Left lung (tissue), 10 donors: ENCODE data around the gene TICRR. TPM values are rescaled to one million over a fixed set of nuclear protein-coding genes. Genes with fewer than 3 reads are reported as not detected.

ENCODE experiments used
- ATAC-seq: fragments of 200-7000 bp; cut with Tn5 transposase; one replicate; pipeline ENCODE4 v1.9.1; 2020; ENCODE audit warnings: moderate library complexity
- DNase-seq, 4 donors: peaks; one replicate each; pipeline ENCODE4 v3.0.0-alpha.2; 2013 to 2020
- H3K27ac ChIP-seq, 2 donors: fragments of 200-600 bp; sonication (generic) in 1 of 2; one replicate each; pipeline versions ENCODE4 v1.5.0 to v1.8.0; 2020 to 2021
- H3K27me3 ChIP-seq, 2 donors: fragments of 200-600 bp; sonication (generic) in 1 of 2; one replicate each; pipeline versions ENCODE4 v1.5.0 to v1.8.0; 2020 to 2021
- H3K36me3 ChIP-seq, 2 donors: fragments of 200-600 bp; sonication (generic) in 1 of 2; one replicate each; pipeline versions ENCODE4 v1.5.0 to v1.8.0; 2020 to 2021
- H3K4me1 ChIP-seq, 2 donors: fragments of 200-600 bp; one replicate each; pipeline ENCODE4 v1.8.0; 2021
- H3K4me3 ChIP-seq, 2 donors: fragments of 200-600 bp; sonication (generic) in 1 of 2; one replicate each; pipeline versions ENCODE4 v1.5.0 to v1.8.0; 2020 to 2021; ENCODE audit warnings: mild to moderate bottlenecking in 1 of 2
- H3K9me3 ChIP-seq, 2 donors: fragments of 200-600 bp; sonication (generic) in 1 of 2; one replicate each; pipeline versions ENCODE4 v1.5.0 to v1.8.0; 2020 to 2021
- intact Hi-C, 2 donors: fragments of 100-400 bp; cut with DNase I; formaldehyde crosslinking; loops; one replicate each; pipeline versions ENCODE4 v1.11.2 to v1.14.2; 2022
- polyA plus RNA-seq, 6 donors: library from polyadenylated mRNA; unstranded; fragments of 120-200 nt; gene quantifications; one replicate each; pipeline ENCODE4 v1.2.1, GENCODE V29; 2013; ENCODE audit not compliant: insufficient read length in 6 of 6
- total RNA-seq, 2 donors: library from RNA; stranded (reverse); fragmentation: NEBNext Ultra II Directional; extraction: Animal tissue kit (Norgen Biotek cat#: 25700); gene quantifications; one replicate each; pipeline ENCODE4 v1.2.1, GENCODE V29; 2021
- TF ChIP-seq, protein P1 (sequence below), 2 donors: fragments of 200-600 bp; sonication (generic) in 1 of 2; IDR thresholded peaks; one replicate each; pipeline versions ENCODE4 v1.5.0 to v1.8.0; 2021; ENCODE audit warnings: antibody characterized with exemption in 2 of 2
- donor health status: DM: no; HTN: yes; CAD: no.
- donor health status: DM: no; HTN: no; CAD: no.

TICRR gene
- total and polyA plus RNA-seq, 8 donors: 1.7 to 17.7 (median 10.2) TPM

DNA sequence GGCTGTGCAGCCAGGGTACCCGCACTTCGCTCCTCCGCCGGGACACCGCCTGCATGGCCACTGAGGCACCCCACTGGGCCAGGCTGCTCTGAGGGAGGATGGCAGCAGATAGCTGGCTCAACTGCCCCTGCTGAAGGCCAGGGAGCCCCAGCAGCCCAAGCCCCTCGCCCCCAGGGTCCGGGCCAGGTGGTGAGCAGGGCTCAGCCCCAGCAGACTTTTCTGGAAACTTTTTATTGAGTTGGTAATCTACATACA, 92.4 kb downstream of the TICRR start:
- peaks cover 0 to 20% of the 10 kb centered on the region in 2 donors for H3K27me3 ChIP-seq
- no peaks in the 10 kb centered on the region for H3K36me3 ChIP-seq
- no peak for ATAC-seq
- intact Hi-C loops: no loop called here
- no peak for DNase-seq
- H3K4me3 ChIP-seq: no peak overlapping the region
- no peaks in the 10 kb centered on the region for H3K9me3 ChIP-seq
- TF ChIP-seq, protein P1, sequence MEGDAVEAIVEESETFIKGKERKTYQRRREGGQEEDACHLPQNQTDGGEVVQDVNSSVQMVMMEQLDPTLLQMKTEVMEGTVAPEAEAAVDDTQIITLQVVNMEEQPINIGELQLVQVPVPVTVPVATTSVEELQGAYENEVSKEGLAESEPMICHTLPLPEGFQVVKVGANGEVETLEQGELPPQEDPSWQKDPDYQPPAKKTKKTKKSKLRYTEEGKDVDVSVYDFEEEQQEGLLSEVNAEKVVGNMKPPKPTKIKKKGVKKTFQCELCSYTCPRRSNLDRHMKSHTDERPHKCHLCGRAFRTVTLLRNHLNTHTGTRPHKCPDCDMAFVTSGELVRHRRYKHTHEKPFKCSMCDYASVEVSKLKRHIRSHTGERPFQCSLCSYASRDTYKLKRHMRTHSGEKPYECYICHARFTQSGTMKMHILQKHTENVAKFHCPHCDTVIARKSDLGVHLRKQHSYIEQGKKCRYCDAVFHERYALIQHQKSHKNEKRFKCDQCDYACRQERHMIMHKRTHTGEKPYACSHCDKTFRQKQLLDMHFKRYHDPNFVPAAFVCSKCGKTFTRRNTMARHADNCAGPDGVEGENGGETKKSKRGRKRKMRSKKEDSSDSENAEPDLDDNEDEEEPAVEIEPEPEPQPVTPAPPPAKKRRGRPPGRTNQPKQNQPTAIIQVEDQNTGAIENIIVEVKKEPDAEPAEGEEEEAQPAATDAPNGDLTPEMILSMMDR (IDR thresholded peaks at IDR 0.05): no peak
- peaks cover 2 to 9% of the 10 kb centered on the region in 2 donors for H3K4me1 ChIP-seq
- no peak overlapping the region for H3K27ac ChIP-seq

DNA sequence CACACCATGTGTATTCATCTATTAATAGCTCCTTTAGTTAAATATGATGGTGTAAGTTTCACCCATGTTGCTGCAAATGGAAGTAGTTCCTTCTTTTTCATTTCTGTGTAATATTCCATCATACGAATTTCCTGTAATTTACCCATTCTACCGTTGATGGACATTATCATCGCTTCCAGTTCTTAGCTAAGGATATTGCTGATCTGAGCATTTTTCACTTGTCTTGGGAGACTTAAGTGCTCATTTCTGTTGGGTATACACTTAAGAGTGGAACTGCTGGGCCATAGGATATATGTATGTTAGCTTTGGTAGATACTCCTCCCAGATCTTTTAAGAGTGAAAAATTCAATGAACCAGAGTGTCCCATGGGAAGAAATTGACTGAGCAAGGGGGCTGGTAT, 92.9 kb downstream of the TICRR start:
- Histone ChIP-seq H3K4me3 (no peak overlapping the region), H3K27me3 (peaks cover 0 to 20% of the 10 kb centered on the region in 2 donors), H3K4me1 (peaks cover 0 to 9% of the 10 kb centered on the region in 2 donors), H3K9me3 (no peaks in the 10 kb centered on the region), H3K36me3 (no peaks in the 10 kb centered on the region), H3K27ac (no peak overlapping the region)
- ATAC-seq (no peak), DNase-seq (no peak)
- TF ChIP-seq, protein P1 (IDR thresholded peaks at IDR 0.05): no peak
- intact Hi-C loops: no loop called here

DNA sequence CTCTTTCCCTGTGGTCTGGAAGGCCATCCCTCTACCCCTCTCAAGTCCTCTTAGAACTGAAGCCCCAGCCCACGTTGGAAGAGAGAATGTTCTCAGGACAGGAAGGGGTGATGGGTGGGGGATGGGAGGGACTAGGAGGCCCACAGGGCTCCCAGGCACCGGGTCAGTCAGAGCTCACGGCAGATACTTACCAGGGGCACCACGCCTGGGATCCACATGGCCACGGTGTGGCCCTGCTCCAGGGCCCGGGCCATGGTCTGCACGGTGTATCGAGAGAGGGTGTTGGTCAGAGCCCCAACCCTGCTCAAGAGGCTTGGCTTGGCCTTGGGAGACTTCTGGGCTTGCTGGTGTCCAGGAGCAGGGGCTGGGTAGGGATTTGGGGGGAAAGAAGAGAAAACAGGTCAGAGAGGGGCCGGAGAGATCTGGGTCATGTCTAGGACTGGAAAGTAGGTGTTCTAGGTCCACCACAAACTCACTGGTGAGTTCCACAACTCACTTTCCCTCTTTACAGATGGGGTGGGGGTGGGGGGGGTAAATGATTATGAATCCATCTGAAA, 94.1 kb downstream of the TICRR start:
- DNase-seq (no peak), ATAC-seq (no peak)
- Histone ChIP-seq H3K36me3 (no peaks in the 10 kb centered on the region), H3K27ac (no peak overlapping the region), H3K27me3 (peaks cover 0 to 17% of the 10 kb centered on the region in 2 donors), H3K4me1 (peaks cover 0 to 9% of the 10 kb centered on the region in 2 donors), H3K9me3 (no peaks in the 10 kb centered on the region), H3K4me3 (no peak overlapping the region)
- TF ChIP-seq, protein P1 (IDR thresholded peaks at IDR 0.05): no peak
- intact Hi-C loops: no loop called here

DNA sequence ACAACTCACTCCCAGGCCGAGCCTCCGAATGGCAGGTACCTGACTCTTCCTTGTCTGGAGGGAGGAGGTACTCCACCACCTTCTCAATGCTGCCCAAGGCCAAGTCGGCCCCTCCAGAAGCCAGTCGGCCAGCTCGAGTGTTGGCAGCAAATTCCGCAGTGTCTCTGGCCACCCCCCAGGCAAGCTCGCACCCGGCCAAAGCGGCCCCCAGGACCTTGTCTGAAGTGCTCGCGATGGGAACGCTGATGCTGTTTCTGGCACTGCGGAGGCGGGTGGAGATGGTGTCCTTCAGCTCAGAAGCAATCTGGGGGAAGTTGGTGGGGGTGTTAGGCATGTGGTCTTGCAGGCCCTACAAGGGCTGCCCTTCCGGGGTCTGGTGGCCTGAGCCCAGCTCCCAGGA, 94.7 kb downstream of the TICRR start:
- DNase-seq: no peak
- intact Hi-C loops: no loop called here
- H3K36me3 ChIP-seq: no peaks in the 10 kb centered on the region
- no peak for ATAC-seq
- H3K27ac ChIP-seq: no peak overlapping the region
- H3K9me3 ChIP-seq: no peaks in the 10 kb centered on the region
- TF ChIP-seq, protein P1 (IDR thresholded peaks at IDR 0.05): no peak
- peaks cover 0 to 9% of the 10 kb centered on the region in 2 donors for H3K4me1 ChIP-seq
- no peak overlapping the region for H3K4me3 ChIP-seq
- peaks cover 0 to 11% of the 10 kb centered on the region in 2 donors for H3K27me3 ChIP-seq

DNA sequence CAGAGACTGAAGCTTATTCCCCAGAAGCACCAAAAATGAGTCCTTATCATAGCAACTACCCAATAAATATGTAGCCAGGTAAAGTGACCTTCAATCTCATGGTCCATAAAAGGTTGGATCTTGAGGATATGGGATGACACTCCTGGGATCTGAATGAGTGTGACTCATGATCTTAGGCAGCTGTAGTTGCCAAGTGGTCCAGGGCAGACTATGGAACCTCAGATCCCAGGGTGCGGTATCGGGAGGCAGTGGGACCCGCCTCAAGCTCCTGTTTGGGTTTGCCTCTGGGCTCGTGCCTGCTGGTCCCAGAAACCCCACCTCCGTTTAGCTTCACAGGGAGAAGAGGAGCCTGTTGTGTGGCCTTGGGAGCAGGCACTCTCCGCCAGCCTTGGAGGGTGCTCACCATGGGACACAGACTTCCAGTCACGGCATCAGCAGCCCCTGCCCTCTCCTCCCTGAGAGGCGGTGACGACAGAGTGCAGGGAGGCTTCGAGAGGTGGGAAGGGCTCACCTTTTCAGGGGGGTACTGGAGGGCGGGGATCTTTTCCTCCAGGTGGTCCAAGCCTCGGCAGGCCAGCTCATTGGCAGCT, 95.8 kb downstream of the TICRR start:
- Histone ChIP-seq H3K9me3 (no peaks in the 10 kb centered on the region), H3K4me3 (no peak overlapping the region), H3K27me3 (no peaks in the 10 kb centered on the region), H3K27ac (no peak overlapping the region), H3K36me3 (no peaks in the 10 kb centered on the region), H3K4me1 (no peaks in the 10 kb centered on the region)
- TF ChIP-seq, protein P1 (IDR thresholded peaks at IDR 0.05): no peak
- ATAC-seq (no peak), DNase-seq (no peak)
- intact Hi-C loops: no loop called here
